Adrenal gland (tissue), 12 donors: Measurements from ENCODE around the gene ITM2C. TPM values are rescaled to one million over a fixed set of nuclear protein-coding genes. Genes with fewer than 3 reads are reported as not detected.

Experiments
- DNase-seq, 7 donors: peaks; one replicate each; pipeline ENCODE4 v3.0.0-alpha.2; 2019 to 2020
- H3K27ac ChIP-seq, 5 donors: fragments of 200-600 bp; sonication (generic) in 4 of 5; 1 replicate in 3 of 5; 2 replicates in 2 of 5; pipeline versions ENCODE4 v1.5.1 to v1.8.0; 2016 to 2020; ENCODE audit warnings: mild to moderate bottlenecking in 1 of 5
- H3K27me3 ChIP-seq: fragments of 200-600 bp; 2 replicates; pipeline ENCODE4 v1.8.0; 2021
- H3K36me3 ChIP-seq, 2 donors: fragments of 200-600 bp; replicated peaks in 1 of 2; 1 replicate in 1 of 2; 2 replicates in 1 of 2; pipeline versions ENCODE4 v1.5.1 to v1.8.0; 2018 to 2022
- H3K4me1 ChIP-seq, 2 donors: fragments of 200-600 bp; replicated peaks in 1 of 2; 1 replicate in 1 of 2; 2 replicates in 1 of 2; pipeline versions ENCODE4 v1.5.1 to v1.8.0; 2018 to 2021
- H3K4me3 ChIP-seq, 4 donors: fragments of 200-600 bp; sonication (generic) in 3 of 4; one replicate each; pipeline ENCODE4 v1.5.1; 2016 to 2018
- H3K9me3 ChIP-seq, 3 donors: fragments of 200-600 bp; sonication (generic) in 1 of 3; replicated peaks in 1 of 3; 1 replicate in 2 of 3; 2 replicates in 1 of 3; pipeline versions ENCODE4 v1.5.1 to v1.8.0; 2016 to 2021
- POLR2A ChIP-seq, 2 donors: fragments of 450-650 bp; IDR thresholded peaks; one replicate each; pipeline ENCODE4 v1.6.1; 2017; ENCODE audit warnings: antibody characterized with exemption in 2 of 2, mild to moderate bottlenecking in 2 of 2, moderate library complexity in 1 of 2
- WGBS, 4 donors: extraction: QIAGEN DNeasy Blood & Tissue Kit in 2 of 4; methylation state at CpG; one replicate each; pipeline versions ENCODE4 v1.1.5 to v1.1.7; 2013 to 2017; 5-methylcytosine and 5-hydroxymethylcytosine counted together
- intact Hi-C, 2 donors: fragments of 100-400 bp; cut with DNase I; formaldehyde crosslinking; loops; one replicate each; pipeline versions ENCODE4 v1.14.1 to v1.15.0; 2022 to 2023
- polyA plus RNA-seq, 3 donors: library from polyadenylated mRNA; stranded (reverse); fragments of 200-250 nt in 2 of 3; fragments of 350-450 nt in 1 of 3; fragmentation: Illumina TruSeq in 1 of 3; extraction: RNeasy Lipid Tissue Mini Kit (QIAGEN cat#74804) in 1 of 3; gene quantifications; one replicate each; pipeline ENCODE4 v1.2.3, GENCODE V29; 2013 to 2014
- total RNA-seq, 9 donors: library from RNA; depleted of rRNA in 4 of 9; stranded (reverse); fragments of >200 nt in 4 of 9; fragments of 120-200 nt in 1 of 9; fragmentation: NEBNext Ultra II Directional in 1 of 9; extraction: Animal tissue kit (Norgen Biotek cat#: 25700) in 1 of 9; gene quantifications; one replicate each; pipeline versions ENCODE4 v1.1.0 to v1.2.4, GENCODE V29; 2013 to 2023
- TF ChIP-seq, protein P1 (sequence below), 6 experiments: fragments of 450-650 bp in 4 of 6; fragments of 200-600 bp in 2 of 6; sonication (generic) in 1 of 6; IDR thresholded peaks; 1 replicate in 5 of 6; 2 replicates in 1 of 6; pipeline versions ENCODE4 v1.5.1 to v1.8.0; 2016 to 2021; ENCODE audit warnings: antibody characterized with exemption in 6 of 6, mild to moderate bottlenecking in 2 of 6, moderate library complexity in 1 of 6
- donor health status: healthy with polysubstance abuse.
- donor health status: Bipolar disorder and iron deficiency.
- donor health status: DM: yes; HTN: yes; CAD: no.
- donor health status: DM: no; HTN: no; CAD: no.
- donor health status: DM: no; HTN: no; CAD: no.
- donor health status: DM: yes; HTN: yes; CAD: no.

The ITM2C gene
- total and polyA plus RNA-seq, 12 donors: 16.8 to 131 (median 35.6) TPM

- TF ChIP-seq POLR2A (IDR thresholded peaks at IDR 0.05): no peak
- TF ChIP-seq, protein P1, sequence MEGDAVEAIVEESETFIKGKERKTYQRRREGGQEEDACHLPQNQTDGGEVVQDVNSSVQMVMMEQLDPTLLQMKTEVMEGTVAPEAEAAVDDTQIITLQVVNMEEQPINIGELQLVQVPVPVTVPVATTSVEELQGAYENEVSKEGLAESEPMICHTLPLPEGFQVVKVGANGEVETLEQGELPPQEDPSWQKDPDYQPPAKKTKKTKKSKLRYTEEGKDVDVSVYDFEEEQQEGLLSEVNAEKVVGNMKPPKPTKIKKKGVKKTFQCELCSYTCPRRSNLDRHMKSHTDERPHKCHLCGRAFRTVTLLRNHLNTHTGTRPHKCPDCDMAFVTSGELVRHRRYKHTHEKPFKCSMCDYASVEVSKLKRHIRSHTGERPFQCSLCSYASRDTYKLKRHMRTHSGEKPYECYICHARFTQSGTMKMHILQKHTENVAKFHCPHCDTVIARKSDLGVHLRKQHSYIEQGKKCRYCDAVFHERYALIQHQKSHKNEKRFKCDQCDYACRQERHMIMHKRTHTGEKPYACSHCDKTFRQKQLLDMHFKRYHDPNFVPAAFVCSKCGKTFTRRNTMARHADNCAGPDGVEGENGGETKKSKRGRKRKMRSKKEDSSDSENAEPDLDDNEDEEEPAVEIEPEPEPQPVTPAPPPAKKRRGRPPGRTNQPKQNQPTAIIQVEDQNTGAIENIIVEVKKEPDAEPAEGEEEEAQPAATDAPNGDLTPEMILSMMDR (IDR thresholded peaks at IDR 0.05): no peak
- H3K27ac ChIP-seq: no peak overlapping the region
- intact Hi-C loops: no loop called here
- peaks cover 3% of the 10 kb centered on the region for H3K27me3 ChIP-seq
- 67 to 90% (median 75%) methylated on average over 2 to 3 of the region's 3 CpGs for WGBS, 4 donors
- no peak for DNase-seq
- H3K9me3 ChIP-seq: no peaks in the 10 kb centered on the region
- no peaks in the 10 kb centered on the region for H3K4me1 ChIP-seq
- no peaks in the 10 kb centered on the region for H3K36me3 ChIP-seq
- H3K4me3 ChIP-seq: no peak overlapping the region
These were observed 50.1 kb downstream of the ITM2C start for GRCh38 chr2:230914886-230915285.

- no peak overlapping the region for H3K4me3 ChIP-seq
- intact Hi-C loops: no loop called here
- H3K27ac ChIP-seq: no peak overlapping the region
- no peaks in the 10 kb centered on the region for H3K9me3 ChIP-seq
- no peak for DNase-seq
- 75 to 84% (median 78%) methylated on average over 5 to 6 of the region's 6 CpGs for WGBS, 4 donors
- TF ChIP-seq, protein P1 (IDR thresholded peaks at IDR 0.05): no peak
- no peak for TF ChIP-seq POLR2A (IDR thresholded peaks at IDR 0.05)
- no peaks in the 10 kb centered on the region for H3K4me1 ChIP-seq
- H3K36me3 ChIP-seq: no peaks in the 10 kb centered on the region
- H3K27me3 ChIP-seq: peaks cover 3% of the 10 kb centered on the region
These were observed 50.6 kb downstream of the ITM2C start for GRCh38 chr2:230915319-230915718.

- 82 to 87% (median 85%) methylated on average over 6 to 7 of the region's 7 CpGs for WGBS, 4 donors
- intact Hi-C loops: no loop called here
These were observed 51.5 kb downstream of the ITM2C start for GRCh38 chr2:230916218-230916617.

GRCh38 chr2:230919240-230919639 lies 54.5 kb downstream of the ITM2C start:
- TF ChIP-seq, protein P1 (IDR thresholded peaks at IDR 0.05): no peak
- TF ChIP-seq POLR2A (IDR thresholded peaks at IDR 0.05): no peak
- H3K27me3 ChIP-seq: peaks cover 3% of the 10 kb centered on the region
- no peaks in the 10 kb centered on the region for H3K4me1 ChIP-seq
- no peaks in the 10 kb centered on the region for H3K9me3 ChIP-seq
- no peak for DNase-seq
- intact Hi-C loops: no loop called here
- no peak overlapping the region for H3K4me3 ChIP-seq
- no peaks in the 10 kb centered on the region for H3K36me3 ChIP-seq
- no peak overlapping the region for H3K27ac ChIP-seq
- WGBS, 4 donors: 62 to 70% (median 67%) methylated on average over 2 of the region's 2 CpGs

More at GRCh38 chr2:230916218-230916617, 51.5 kb downstream of the ITM2C start:
- H3K9me3 ChIP-seq: no peaks in the 10 kb centered on the region
- H3K27ac ChIP-seq: no peak overlapping the region
- peaks cover 3% of the 10 kb centered on the region for H3K27me3 ChIP-seq
- no peaks in the 10 kb centered on the region for H3K4me1 ChIP-seq
- TF ChIP-seq, protein P1 (IDR thresholded peaks at IDR 0.05): no peak
- no peak for TF ChIP-seq POLR2A (IDR thresholded peaks at IDR 0.05)
- no peak overlapping the region for H3K4me3 ChIP-seq
- no peaks in the 10 kb centered on the region for H3K36me3 ChIP-seq
- no peak for DNase-seq
